Measurements from ENCODE around the gene ANO2. TPM values are rescaled to one million over a fixed set of nuclear protein-coding genes. Genes with fewer than 3 reads are reported as not detected.

The ANO2 gene
- total RNA-seq, 1 donor from 2014 or later, result 20.1 TPM

- H3K4me3 ChIP-seq, result no peak overlapping the region
- no peak for TF ChIP-seq CTCF (IDR thresholded peaks at IDR 0.05)
- H3K4me1 ChIP-seq, result no peaks in the 10 kb centered on the region
- H3K27me3 ChIP-seq, result no peaks in the 10 kb centered on the region
- intact Hi-C loops (cut with DNase I), result no loop called here
- H3K27ac ChIP-seq, result no peak overlapping the region
- no peak for DNase-seq (ENCODE audit: low spot score in 2 of 2)
- no peaks in the 10 kb centered on the region for H3K9me3 ChIP-seq
- no peaks in the 10 kb centered on the region for H3K36me3 ChIP-seq
Observed at GRCh38 chr12:5592310-5592709, 352.7 kb downstream of the ANO2 start.

- Histone ChIP-seq H3K4me3 (no peak overlapping the region), H3K36me3 (no peaks in the 10 kb centered on the region), H3K4me1 (no peaks in the 10 kb centered on the region), H3K27me3 (no peaks in the 10 kb centered on the region), H3K27ac (no peak overlapping the region), H3K9me3 (no peaks in the 10 kb centered on the region)
- no peak for TF ChIP-seq CTCF (IDR thresholded peaks at IDR 0.05)
- intact Hi-C loops (cut with DNase I), result no loop called here
- no peak for DNase-seq (ENCODE audit: low spot score in 2 of 2)
Observed at GRCh38 chr12:5590316-5590715, 354.7 kb downstream of the ANO2 start.

GRCh38 chr12:5589054-5589453, 356.0 kb downstream of the ANO2 start:
- no peak for TF ChIP-seq CTCF (IDR thresholded peaks at IDR 0.05)
- Histone ChIP-seq H3K27me3 (no peaks in the 10 kb centered on the region), H3K36me3 (no peaks in the 10 kb centered on the region), H3K4me1 (no peaks in the 10 kb centered on the region), H3K4me3 (no peak overlapping the region), H3K9me3 (no peaks in the 10 kb centered on the region), H3K27ac (no peak overlapping the region)
- DNase-seq (ENCODE audit: low spot score in 2 of 2), result no peak
- intact Hi-C loops (cut with DNase I), result no loop called here

GRCh38 chr12:5588591-5588990, 356.5 kb downstream of the ANO2 start:
- no peaks in the 10 kb centered on the region for H3K4me1 ChIP-seq
- H3K4me3 ChIP-seq, result no peak overlapping the region
- no peaks in the 10 kb centered on the region for H3K9me3 ChIP-seq
- no peak for DNase-seq (ENCODE audit: low spot score in 2 of 2)
- H3K36me3 ChIP-seq, result no peaks in the 10 kb centered on the region
- TF ChIP-seq CTCF (IDR thresholded peaks at IDR 0.05), result no peak
- no peaks in the 10 kb centered on the region for H3K27me3 ChIP-seq
- no peak overlapping the region for H3K27ac ChIP-seq
- intact Hi-C loops (cut with DNase I), result no loop called here

GRCh38 chr12:5588176-5588575, 356.9 kb downstream of the ANO2 start:
- intact Hi-C loops (cut with DNase I), result no loop called here
- Histone ChIP-seq H3K36me3 (no peaks in the 10 kb centered on the region), H3K4me1 (no peaks in the 10 kb centered on the region), H3K9me3 (no peaks in the 10 kb centered on the region), H3K27me3 (no peaks in the 10 kb centered on the region), H3K4me3 (no peak overlapping the region), H3K27ac (no peak overlapping the region)
- no peak for TF ChIP-seq CTCF (IDR thresholded peaks at IDR 0.05)
- no peak for DNase-seq (ENCODE audit: low spot score in 2 of 2)

- H3K9me3 ChIP-seq, result no peaks in the 10 kb centered on the region
Observed at GRCh38 chr12:5587711-5588121, 357.3 kb downstream of the ANO2 start.

More at GRCh38 chr12:5587711-5588121, 357.3 kb downstream of the ANO2 start:
- no peak for DNase-seq (ENCODE audit: low spot score in 2 of 2)
- intact Hi-C loops (cut with DNase I), result no loop called here
- no peak for TF ChIP-seq CTCF (IDR thresholded peaks at IDR 0.05)
- no peaks in the 10 kb centered on the region for H3K36me3 ChIP-seq
- H3K27me3 ChIP-seq, result no peaks in the 10 kb centered on the region
- no peaks in the 10 kb centered on the region for H3K4me1 ChIP-seq
- H3K4me3 ChIP-seq, result no peak overlapping the region
- H3K27ac ChIP-seq, result no peak overlapping the region

Data from ascending aorta (tissue), 2 donors.